Ascending aorta (tissue), 2 donors: Measurements from ENCODE around the gene FAM168A. TPM values are rescaled to one million over a fixed set of nuclear protein-coding genes. Genes with fewer than 3 reads are reported as not detected.

Experiments
- DNase-seq, 2 donors: peaks; one replicate each; pipeline ENCODE4 v3.0.0-alpha.2; 2019; ENCODE audit warnings: low spot score in 2 of 2
- H3K27ac ChIP-seq, 2 donors: fragments of 200-600 bp; sonication (generic); one replicate each; pipeline ENCODE4 v1.5.1; 2016 to 2017; ENCODE audit warnings: mild to moderate bottlenecking in 1 of 2
- H3K27me3 ChIP-seq: fragments of 200-600 bp; sonication (generic); one replicate; pipeline ENCODE4 v1.5.1; 2017
- H3K36me3 ChIP-seq, 2 donors: fragments of 200-600 bp; sonication (generic); one replicate each; pipeline ENCODE4 v1.5.1; 2016
- H3K4me1 ChIP-seq, 2 donors: fragments of 200-600 bp; sonication (generic); one replicate each; pipeline ENCODE4 v1.5.1; 2016 to 2017; ENCODE audit warnings: mild to moderate bottlenecking in 1 of 2
- H3K4me3 ChIP-seq, 2 donors: fragments of 200-600 bp; sonication (generic); one replicate each; pipeline ENCODE4 v1.5.1; 2016 to 2017; ENCODE audit warnings: mild to moderate bottlenecking in 1 of 2
- H3K9me3 ChIP-seq, 2 donors: fragments of 200-600 bp; sonication (generic); one replicate each; pipeline ENCODE4 v1.5.1; 2016
- intact Hi-C: fragments of 100-400 bp; cut with DNase I; formaldehyde crosslinking; loops from one replicate; pipeline ENCODE4 v1.15.1; 2023
- total RNA-seq: library from RNA; depleted of rRNA; stranded (reverse); fragments of >200 nt; gene quantifications from one replicate; pipeline ENCODE4 v1.1.0, GENCODE V29; 2016
- TF ChIP-seq, protein P1 (sequence below), 3 experiments: fragments of 200-600 bp in 2 of 3; fragments of 450-650 bp in 1 of 3; sonication (generic) in 2 of 3; IDR thresholded peaks; one replicate each; pipeline ENCODE4 v1.5.1; 2016 to 2019; ENCODE audit warnings: antibody characterized with exemption in 3 of 3, mild to moderate bottlenecking in 1 of 3, moderate library complexity in 1 of 3

The FAM168A gene
- total RNA-seq, 1 donor from 2014 or later = 44.1 TPM

DNA sequence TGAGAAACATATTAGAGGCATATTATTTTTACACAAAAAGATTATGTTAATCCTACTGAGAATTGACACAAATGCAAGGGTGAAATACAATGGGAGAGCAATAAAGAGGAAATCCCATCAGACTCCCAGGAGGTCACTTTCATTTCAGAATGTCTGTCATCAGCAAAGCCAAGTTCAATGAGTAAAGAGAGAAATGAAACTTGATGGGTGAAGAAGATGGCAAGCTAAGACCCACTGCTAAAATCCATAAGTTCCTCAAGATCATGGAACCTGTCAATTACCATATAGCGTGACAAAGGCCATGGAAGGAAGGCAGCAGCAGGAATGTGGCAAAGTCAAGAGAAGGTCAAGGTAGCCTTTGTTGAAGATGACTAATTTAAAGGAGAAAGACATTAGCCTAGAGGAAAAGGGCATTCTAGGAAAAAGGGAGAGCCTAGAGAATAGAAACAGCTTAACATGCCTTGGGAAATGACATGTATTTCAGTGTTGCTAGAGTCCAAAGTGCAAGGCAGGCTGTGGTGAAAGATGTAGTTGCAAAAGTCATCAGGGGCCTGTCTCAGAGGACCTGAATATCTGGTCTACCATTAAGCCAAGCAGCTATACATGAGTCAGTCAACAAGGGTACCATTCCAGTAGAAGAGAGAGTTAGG lies 43.1 kb downstream of the FAM168A start:
- TF ChIP-seq, protein P1, sequence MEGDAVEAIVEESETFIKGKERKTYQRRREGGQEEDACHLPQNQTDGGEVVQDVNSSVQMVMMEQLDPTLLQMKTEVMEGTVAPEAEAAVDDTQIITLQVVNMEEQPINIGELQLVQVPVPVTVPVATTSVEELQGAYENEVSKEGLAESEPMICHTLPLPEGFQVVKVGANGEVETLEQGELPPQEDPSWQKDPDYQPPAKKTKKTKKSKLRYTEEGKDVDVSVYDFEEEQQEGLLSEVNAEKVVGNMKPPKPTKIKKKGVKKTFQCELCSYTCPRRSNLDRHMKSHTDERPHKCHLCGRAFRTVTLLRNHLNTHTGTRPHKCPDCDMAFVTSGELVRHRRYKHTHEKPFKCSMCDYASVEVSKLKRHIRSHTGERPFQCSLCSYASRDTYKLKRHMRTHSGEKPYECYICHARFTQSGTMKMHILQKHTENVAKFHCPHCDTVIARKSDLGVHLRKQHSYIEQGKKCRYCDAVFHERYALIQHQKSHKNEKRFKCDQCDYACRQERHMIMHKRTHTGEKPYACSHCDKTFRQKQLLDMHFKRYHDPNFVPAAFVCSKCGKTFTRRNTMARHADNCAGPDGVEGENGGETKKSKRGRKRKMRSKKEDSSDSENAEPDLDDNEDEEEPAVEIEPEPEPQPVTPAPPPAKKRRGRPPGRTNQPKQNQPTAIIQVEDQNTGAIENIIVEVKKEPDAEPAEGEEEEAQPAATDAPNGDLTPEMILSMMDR (IDR thresholded peaks at IDR 0.05) = no peak
- DNase-seq = no peak
- no peak overlapping the region for H3K27ac ChIP-seq
- H3K36me3 ChIP-seq = no peaks in the 10 kb centered on the region
- intact Hi-C loops = no loop called here
- H3K9me3 ChIP-seq = no peaks in the 10 kb centered on the region
- no peaks in the 10 kb centered on the region for H3K27me3 ChIP-seq
- H3K4me1 ChIP-seq = no peaks in the 10 kb centered on the region
- H3K4me3 ChIP-seq = no peak overlapping the region

GRCh38 chr11:73553266-73553665 lies 44.6 kb downstream of the FAM168A start:
- Histone ChIP-seq H3K4me1 (no peaks in the 10 kb centered on the region), H3K27ac (no peak overlapping the region), H3K4me3 (no peak overlapping the region), H3K36me3 (no peaks in the 10 kb centered on the region), H3K27me3 (no peaks in the 10 kb centered on the region), H3K9me3 (no peaks in the 10 kb centered on the region)
- intact Hi-C loops = no loop called here
- TF ChIP-seq, protein P1 (IDR thresholded peaks at IDR 0.05) = no peak
- no peak for DNase-seq

DNA sequence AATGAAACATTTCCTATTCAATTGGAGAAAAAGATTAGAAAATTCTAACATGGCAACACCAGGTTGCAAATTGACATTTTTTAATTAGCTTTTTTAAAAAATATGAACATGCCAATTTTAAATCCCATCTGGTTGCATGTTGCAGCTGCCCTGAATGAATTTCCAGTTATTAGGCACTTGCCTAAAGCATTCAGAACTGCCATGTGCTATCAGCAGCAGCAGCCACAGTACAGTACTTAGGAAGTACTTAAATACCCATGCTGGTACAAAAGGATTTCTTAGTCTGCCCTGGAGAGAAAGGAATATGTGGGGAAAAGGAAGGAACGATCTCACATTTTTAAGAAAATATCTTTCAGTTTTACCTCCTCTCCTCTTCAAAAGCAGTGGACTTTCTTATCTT lies 46.2 kb downstream of the FAM168A start:
- no peaks in the 10 kb centered on the region for H3K9me3 ChIP-seq
- intact Hi-C loops = no loop called here
- no peaks in the 10 kb centered on the region for H3K27me3 ChIP-seq
- no peak for DNase-seq
- TF ChIP-seq, protein P1 (IDR thresholded peaks at IDR 0.05) = no peak
- H3K4me1 ChIP-seq = no peaks in the 10 kb centered on the region
- H3K4me3 ChIP-seq = no peak overlapping the region
- no peaks in the 10 kb centered on the region for H3K36me3 ChIP-seq
- no peak overlapping the region for H3K27ac ChIP-seq

DNA sequence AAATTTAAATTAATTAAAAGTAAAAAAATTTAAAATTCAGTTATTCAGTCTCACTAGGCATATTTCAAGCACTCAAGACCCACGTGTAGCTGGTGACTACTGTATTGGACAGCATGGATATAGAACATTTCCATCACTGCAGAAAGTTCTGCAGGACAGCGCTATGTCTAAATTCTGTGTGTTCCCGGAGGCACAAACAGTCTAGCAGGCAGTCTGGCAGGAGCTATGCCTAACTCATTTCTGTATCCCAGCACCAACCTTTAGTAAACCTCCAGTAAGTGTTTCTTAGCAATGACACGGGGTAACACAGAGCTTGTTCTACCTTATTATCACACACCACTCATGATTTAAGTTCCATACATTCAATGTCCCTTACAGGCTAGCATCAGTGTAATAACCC lies 48.5 kb downstream of the FAM168A start:
- Histone ChIP-seq H3K27ac (no peak overlapping the region), H3K36me3 (no peaks in the 10 kb centered on the region), H3K4me3 (no peak overlapping the region), H3K4me1 (no peaks in the 10 kb centered on the region), H3K27me3 (no peaks in the 10 kb centered on the region), H3K9me3 (no peaks in the 10 kb centered on the region)
- intact Hi-C loops = no loop called here
- TF ChIP-seq, protein P1 (IDR thresholded peaks at IDR 0.05) = no peak
- no peak for DNase-seq

- H3K27me3 ChIP-seq = no peaks in the 10 kb centered on the region
- TF ChIP-seq, protein P1 (IDR thresholded peaks at IDR 0.05) = no peak
- no peaks in the 10 kb centered on the region for H3K36me3 ChIP-seq
- H3K4me1 ChIP-seq = no peaks in the 10 kb centered on the region
- intact Hi-C loops = no loop called here
- no peak overlapping the region for H3K27ac ChIP-seq
- H3K4me3 ChIP-seq = no peak overlapping the region
- no peak for DNase-seq
- no peaks in the 10 kb centered on the region for H3K9me3 ChIP-seq
Measured at GRCh38 chr11:73547706-73548595, 50.0 kb downstream of the FAM168A start.
